Measurements from ENCODE around the gene PHETA1.

DNA sequence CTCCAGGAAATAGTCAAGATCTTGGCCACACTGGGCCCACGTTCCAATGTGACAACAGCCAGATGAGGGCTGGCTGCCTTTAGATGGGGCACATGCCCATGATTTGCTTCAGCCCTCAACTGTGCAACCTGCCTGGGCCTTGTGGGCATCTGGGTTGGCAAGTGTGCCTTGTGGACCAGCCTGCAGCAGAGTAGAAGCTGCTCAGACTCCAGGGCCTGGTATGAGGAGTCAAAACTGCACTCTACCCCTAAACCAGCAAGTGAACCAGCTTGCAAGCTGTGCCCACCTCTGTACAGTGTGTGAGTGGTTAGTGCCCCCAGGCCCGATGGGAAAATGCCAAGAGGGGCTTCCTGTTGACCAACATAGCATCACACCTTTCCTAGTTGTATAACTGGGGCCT lies 17.9 kb downstream of the PHETA1 start:
- TF ChIP-seq, protein P1, sequence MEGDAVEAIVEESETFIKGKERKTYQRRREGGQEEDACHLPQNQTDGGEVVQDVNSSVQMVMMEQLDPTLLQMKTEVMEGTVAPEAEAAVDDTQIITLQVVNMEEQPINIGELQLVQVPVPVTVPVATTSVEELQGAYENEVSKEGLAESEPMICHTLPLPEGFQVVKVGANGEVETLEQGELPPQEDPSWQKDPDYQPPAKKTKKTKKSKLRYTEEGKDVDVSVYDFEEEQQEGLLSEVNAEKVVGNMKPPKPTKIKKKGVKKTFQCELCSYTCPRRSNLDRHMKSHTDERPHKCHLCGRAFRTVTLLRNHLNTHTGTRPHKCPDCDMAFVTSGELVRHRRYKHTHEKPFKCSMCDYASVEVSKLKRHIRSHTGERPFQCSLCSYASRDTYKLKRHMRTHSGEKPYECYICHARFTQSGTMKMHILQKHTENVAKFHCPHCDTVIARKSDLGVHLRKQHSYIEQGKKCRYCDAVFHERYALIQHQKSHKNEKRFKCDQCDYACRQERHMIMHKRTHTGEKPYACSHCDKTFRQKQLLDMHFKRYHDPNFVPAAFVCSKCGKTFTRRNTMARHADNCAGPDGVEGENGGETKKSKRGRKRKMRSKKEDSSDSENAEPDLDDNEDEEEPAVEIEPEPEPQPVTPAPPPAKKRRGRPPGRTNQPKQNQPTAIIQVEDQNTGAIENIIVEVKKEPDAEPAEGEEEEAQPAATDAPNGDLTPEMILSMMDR (IDR thresholded peaks at IDR 0.05), result no peak
- TF ChIP-seq POLR2A (IDR thresholded peaks at IDR 0.05), result no peak
